ENCODE measurements around the gene PLD6.

PLD6 gene

GRCh38 chr17:17227608-17228520, 21.7 kb upstream of the PLD6 start:
- DNase-seq (ENCODE audit: insufficient read length, low spot score) (no peak), FAIRE-seq (no peak)

GRCh38 chr17:17226451-17227265, 20.5 kb upstream of the PLD6 start:
- no peak for FAIRE-seq
- no peak for DNase-seq (ENCODE audit: insufficient read length, low spot score)

- no peak for DNase-seq (ENCODE audit: insufficient read length, low spot score)
- FAIRE-seq = no peak
Observed at GRCh38 chr17:17225901-17226300, 19.8 kb upstream of the PLD6 start.

- DNase-seq (ENCODE audit: insufficient read length, low spot score) (no peak), FAIRE-seq (no peak)
Observed at GRCh38 chr17:17224137-17224536, 18.0 kb upstream of the PLD6 start.

- DNase-seq (ENCODE audit: insufficient read length, low spot score) (no peak), FAIRE-seq (no peak)
Observed at GRCh38 chr17:17223736-17224135, 17.6 kb upstream of the PLD6 start.

- no peak for DNase-seq (ENCODE audit: insufficient read length, low spot score)
- no peak for FAIRE-seq
Observed at GRCh38 chr17:17221329-17221728, 15.2 kb upstream of the PLD6 start.

- no peak for FAIRE-seq
Observed at GRCh38 chr17:17220529-17220928, 14.4 kb upstream of the PLD6 start.

GRCh38 chr17:17217995-17218394, 11.9 kb upstream of the PLD6 start:
- FAIRE-seq (no peak), DNase-seq (ENCODE audit: insufficient read length, low spot score) (no peak)

More at GRCh38 chr17:17220529-17220928, 14.4 kb upstream of the PLD6 start:
- no peak for DNase-seq (ENCODE audit: insufficient read length, low spot score)

- DNase-seq (ENCODE audit: insufficient read length, low spot score) (no peak), FAIRE-seq (no peak)
Observed at GRCh38 chr17:17216776-17217175, 10.6 kb upstream of the PLD6 start.

GRCh38 chr17:17216236-17216635, 10.1 kb upstream of the PLD6 start:
- no peak for FAIRE-seq
- no peak for DNase-seq (ENCODE audit: insufficient read length, low spot score)

GRCh38 chr17:17215575-17215974, 9.4 kb upstream of the PLD6 start:
- DNase-seq (ENCODE audit: insufficient read length, low spot score) = no peak
- no peak for FAIRE-seq

GRCh38 chr17:17214646-17215436, 8.7 kb upstream of the PLD6 start:
- FAIRE-seq (no peak), DNase-seq (ENCODE audit: insufficient read length, low spot score) (no peak)

GRCh38 chr17:17213775-17214174, 7.6 kb upstream of the PLD6 start:
- FAIRE-seq = no peak
- no peak for DNase-seq (ENCODE audit: insufficient read length, low spot score)

GRCh38 chr17:17207998-17208397, 1.9 kb upstream of the PLD6 start:
- FAIRE-seq = no peak
- DNase-seq (ENCODE audit: insufficient read length, low spot score) = no peak

- FAIRE-seq = no peak
- no peak for DNase-seq (ENCODE audit: insufficient read length, low spot score)
Observed at GRCh38 chr17:17206913-17207335, 791 bp upstream of the PLD6 start.

- FAIRE-seq (peak; percentile 11), DNase-seq (ENCODE audit: insufficient read length, low spot score) (peak; percentile 73)
Observed at GRCh38 chr17:17205368-17206123, 587 bp downstream of the PLD6 start.

GRCh38 chr17:17204635-17205231, 1.4 kb downstream of the PLD6 start:
- no peak for FAIRE-seq
- no peak for DNase-seq (ENCODE audit: insufficient read length, low spot score)

- DNase-seq (ENCODE audit: insufficient read length, low spot score) = no peak
- FAIRE-seq = no peak
Observed at GRCh38 chr17:17204041-17204591, 2.0 kb downstream of the PLD6 start.

- FAIRE-seq = no peak
- no peak for DNase-seq (ENCODE audit: insufficient read length, low spot score)
Observed at GRCh38 chr17:17203173-17203730, 2.9 kb downstream of the PLD6 start.
